Measurements from ENCODE around the gene KRTAP9-2. TPM values are rescaled to one million over a fixed set of nuclear protein-coding genes. Genes with fewer than 3 reads are reported as not detected.

KRTAP9-2 gene
- total RNA-seq, 4 donors from 2014 or later, result not detected

DNA sequence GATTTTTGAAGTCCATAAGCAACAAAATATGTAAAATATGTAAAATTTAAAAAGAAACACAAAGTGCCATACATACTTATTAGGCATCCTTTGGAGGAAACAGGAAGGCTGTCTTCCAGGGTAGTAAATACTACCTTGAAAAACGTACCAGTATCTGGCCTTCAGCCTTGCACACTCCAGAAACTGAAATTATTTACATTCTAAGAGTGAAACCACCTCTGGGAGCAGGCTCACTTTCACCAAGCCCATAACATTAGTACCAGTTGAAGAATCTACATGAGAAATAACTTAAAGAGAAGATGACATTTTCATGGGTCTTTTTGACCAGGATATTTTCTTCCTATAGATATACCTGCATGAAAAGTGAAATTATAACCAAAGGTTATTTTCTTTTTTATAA is 30.4 kb upstream of the KRTAP9-2 start:
- WGBS, 2 donors, result 55 to 64% methylated on average over 1 of the region's 1 CpG
- no peaks in the 10 kb centered on the region for H3K27me3 ChIP-seq
- H3K4me1 ChIP-seq, result no peaks in the 10 kb centered on the region
- intact Hi-C loops (cut with DNase I), result no loop called here
- H3K36me3 ChIP-seq, result no peaks in the 10 kb centered on the region
- no peak for TF ChIP-seq POLR2A (IDR thresholded peaks at IDR 0.05)
- TF ChIP-seq, protein P1, sequence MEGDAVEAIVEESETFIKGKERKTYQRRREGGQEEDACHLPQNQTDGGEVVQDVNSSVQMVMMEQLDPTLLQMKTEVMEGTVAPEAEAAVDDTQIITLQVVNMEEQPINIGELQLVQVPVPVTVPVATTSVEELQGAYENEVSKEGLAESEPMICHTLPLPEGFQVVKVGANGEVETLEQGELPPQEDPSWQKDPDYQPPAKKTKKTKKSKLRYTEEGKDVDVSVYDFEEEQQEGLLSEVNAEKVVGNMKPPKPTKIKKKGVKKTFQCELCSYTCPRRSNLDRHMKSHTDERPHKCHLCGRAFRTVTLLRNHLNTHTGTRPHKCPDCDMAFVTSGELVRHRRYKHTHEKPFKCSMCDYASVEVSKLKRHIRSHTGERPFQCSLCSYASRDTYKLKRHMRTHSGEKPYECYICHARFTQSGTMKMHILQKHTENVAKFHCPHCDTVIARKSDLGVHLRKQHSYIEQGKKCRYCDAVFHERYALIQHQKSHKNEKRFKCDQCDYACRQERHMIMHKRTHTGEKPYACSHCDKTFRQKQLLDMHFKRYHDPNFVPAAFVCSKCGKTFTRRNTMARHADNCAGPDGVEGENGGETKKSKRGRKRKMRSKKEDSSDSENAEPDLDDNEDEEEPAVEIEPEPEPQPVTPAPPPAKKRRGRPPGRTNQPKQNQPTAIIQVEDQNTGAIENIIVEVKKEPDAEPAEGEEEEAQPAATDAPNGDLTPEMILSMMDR (IDR thresholded peaks at IDR 0.05), result no peak
- no peak for DNase-seq
- no peaks in the 10 kb centered on the region for H3K9me3 ChIP-seq
- H3K27ac ChIP-seq, result no peak overlapping the region
- H3K4me3 ChIP-seq (replicated peaks in 1 of 3), result no peak overlapping the region

DNA sequence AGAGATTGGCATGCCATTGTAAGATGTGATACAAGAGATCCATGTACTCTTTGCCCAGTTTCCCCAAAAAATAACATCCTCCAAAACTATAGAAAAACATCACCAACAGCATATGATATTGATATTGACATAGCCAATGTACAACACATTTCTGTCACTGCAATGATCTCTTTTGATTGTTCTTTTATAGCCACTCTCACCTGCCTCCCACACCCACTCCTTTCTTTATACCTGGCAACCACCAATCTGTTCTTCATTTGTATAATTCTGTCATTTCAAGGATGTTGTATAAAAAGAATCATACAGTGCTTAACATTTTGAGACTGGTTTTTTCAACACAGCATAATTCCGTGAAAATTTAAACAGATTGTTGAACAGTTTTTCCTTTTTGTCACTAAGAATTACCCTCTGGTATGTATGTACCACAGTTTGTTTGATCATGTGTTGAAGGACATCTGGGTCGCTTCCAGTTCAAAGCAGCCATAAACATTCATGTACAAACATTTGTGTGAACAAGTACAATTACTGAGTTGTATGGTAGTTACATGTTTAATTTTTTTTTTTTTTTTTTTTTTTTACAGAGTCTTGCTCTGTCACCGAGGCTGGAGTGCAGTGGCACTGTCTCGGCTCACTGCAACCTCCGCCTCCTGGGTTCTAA is 26.9 kb upstream of the KRTAP9-2 start:
- Histone ChIP-seq H3K27me3 (no peaks in the 10 kb centered on the region), H3K36me3 (no peaks in the 10 kb centered on the region), H3K9me3 (no peaks in the 10 kb centered on the region), H3K27ac (no peak overlapping the region), H3K4me1 (no peaks in the 10 kb centered on the region), H3K4me3 (replicated peaks in 1 of 3) (no peak overlapping the region)
- TF ChIP-seq, protein P1 (IDR thresholded peaks at IDR 0.05), result no peak
- TF ChIP-seq POLR2A (IDR thresholded peaks at IDR 0.05), result no peak
- DNase-seq, result no peak
- whole genome bisulfite sequencing, 2 donors, result 72 to 85% methylated on average over 4 to 5 of the region's 5 CpGs
- intact Hi-C loops (cut with DNase I), result no loop called here

DNA sequence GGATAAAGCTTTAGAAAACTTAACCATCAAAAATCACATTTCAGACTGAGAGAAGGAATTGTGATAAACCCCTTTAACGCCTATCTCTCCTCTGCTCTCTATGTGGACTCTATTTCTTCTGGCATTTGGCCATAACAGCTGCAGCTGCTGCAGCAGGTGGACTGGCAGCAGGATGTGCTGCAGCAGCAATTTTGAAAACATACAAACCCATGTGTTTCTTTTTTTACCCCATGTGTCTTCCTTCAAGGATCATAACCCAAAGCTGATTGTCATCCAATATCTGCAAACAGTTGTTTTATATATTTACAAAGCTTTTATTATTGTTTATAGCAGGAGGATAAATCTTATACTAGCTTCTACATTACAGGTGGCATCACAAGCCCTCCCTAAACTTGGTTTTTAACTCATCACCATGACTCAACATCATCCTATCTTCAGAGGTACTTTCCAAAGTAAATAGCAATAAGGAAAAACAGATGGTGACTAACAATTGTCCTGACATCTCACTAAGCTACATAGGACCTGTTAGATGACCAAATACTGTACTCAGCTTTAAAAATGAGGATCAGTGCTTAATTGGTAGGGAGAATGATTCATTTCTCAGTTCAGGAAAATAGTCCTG is 14.5 kb upstream of the KRTAP9-2 start:
- Histone ChIP-seq H3K27me3 (no peaks in the 10 kb centered on the region), H3K27ac (no peak overlapping the region), H3K9me3 (no peaks in the 10 kb centered on the region), H3K4me1 (no peaks in the 10 kb centered on the region), H3K36me3 (no peaks in the 10 kb centered on the region), H3K4me3 (replicated peaks in 1 of 3) (no peak overlapping the region)
- no peak for DNase-seq
- no peak for TF ChIP-seq POLR2A (IDR thresholded peaks at IDR 0.05)
- TF ChIP-seq, protein P1 (IDR thresholded peaks at IDR 0.05), result no peak
- intact Hi-C loops (cut with DNase I), result no loop called here
- WGBS, 2 donors, result 59 to 67% methylated on average over 1 of the region's 1 CpG

DNA sequence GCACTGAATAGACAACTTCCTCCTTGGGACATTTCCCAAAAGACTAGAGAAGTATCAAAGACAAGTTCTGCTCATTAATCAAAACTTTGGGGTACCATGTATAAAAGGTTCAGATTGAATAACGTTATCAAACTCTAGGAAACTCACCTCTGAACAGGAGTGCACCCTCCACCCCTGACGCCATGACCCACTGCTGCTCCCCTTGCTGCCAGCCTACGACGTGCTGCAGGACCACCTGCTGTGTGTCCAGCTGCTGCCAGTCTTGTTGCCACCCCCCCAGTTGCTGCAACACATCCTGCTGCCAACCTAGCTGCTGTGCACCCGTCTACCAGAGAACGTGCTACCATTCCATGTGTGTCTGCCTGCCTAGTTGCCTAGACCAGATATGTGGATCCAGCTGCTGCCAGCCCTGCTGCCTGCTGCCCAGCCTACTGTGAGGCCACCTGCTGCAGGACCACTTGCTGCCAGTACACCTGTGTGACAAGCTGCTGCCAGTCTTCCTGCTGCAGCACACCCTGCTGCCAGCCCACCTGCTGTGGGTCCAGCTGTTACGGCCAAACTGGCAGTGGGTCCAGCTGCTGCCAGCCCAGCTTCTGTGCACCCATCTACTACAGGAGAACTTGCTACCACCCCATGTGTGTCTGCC is 13.8 kb upstream of the KRTAP9-2 start:
- no peaks in the 10 kb centered on the region for H3K4me1 ChIP-seq
- intact Hi-C loops (cut with DNase I), result no loop called here
- H3K27me3 ChIP-seq, result no peaks in the 10 kb centered on the region
- H3K27ac ChIP-seq, result no peak overlapping the region
- DNase-seq, result no peak
- H3K4me3 ChIP-seq (replicated peaks in 1 of 3), result no peak overlapping the region
- WGBS, 2 donors, result 79 to 82% methylated on average over 6 of the region's 7 CpGs
- no peaks in the 10 kb centered on the region for H3K9me3 ChIP-seq
- H3K36me3 ChIP-seq, result no peaks in the 10 kb centered on the region
- TF ChIP-seq, protein P1 (IDR thresholded peaks at IDR 0.05), result no peak
- no peak for TF ChIP-seq POLR2A (IDR thresholded peaks at IDR 0.05)

DNA sequence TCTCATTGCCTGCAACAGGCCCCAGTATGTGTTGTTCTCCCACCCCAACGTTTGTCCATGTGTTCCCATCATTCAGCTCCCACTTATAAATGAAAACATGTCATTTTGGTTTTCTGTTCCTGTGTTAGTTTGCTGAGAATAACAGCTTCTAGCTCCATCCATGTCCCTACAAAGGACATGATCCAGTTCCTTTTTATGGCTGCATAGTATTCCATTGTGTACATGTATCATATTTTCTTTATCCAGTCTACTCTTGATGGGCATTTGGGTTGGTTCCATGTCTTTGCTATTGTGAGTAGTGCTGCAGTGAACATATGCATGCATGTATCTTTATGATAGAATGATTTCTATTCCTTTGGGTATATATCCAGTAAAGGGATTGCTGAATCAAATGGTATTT is 10.8 kb upstream of the KRTAP9-2 start:
- DNase-seq, result no peak
- H3K9me3 ChIP-seq, result no peaks in the 10 kb centered on the region
- 77 to 79% methylated on average over 1 of the region's 1 CpG for whole genome bisulfite sequencing, 2 donors
- H3K4me1 ChIP-seq, result no peaks in the 10 kb centered on the region
- intact Hi-C loops (cut with DNase I), result no loop called here
- no peak overlapping the region for H3K4me3 ChIP-seq (replicated peaks in 1 of 3)
- H3K27me3 ChIP-seq, result no peaks in the 10 kb centered on the region
- no peaks in the 10 kb centered on the region for H3K36me3 ChIP-seq
- no peak for TF ChIP-seq POLR2A (IDR thresholded peaks at IDR 0.05)
- TF ChIP-seq, protein P1 (IDR thresholded peaks at IDR 0.05), result no peak
- H3K27ac ChIP-seq, result no peak overlapping the region
